Mammary epithelial cell (primary cell): ENCODE measurements around the gene WNT6.

Source experiments
- CTCF ChIP-seq, 2 donors: IDR thresholded peaks in 1 of 2; conservative IDR thresholded peaks in 1 of 2; 2 replicates each; pipeline ENCODE4 v1.5.1; 2011 to 2012; ENCODE audit warnings: inconsistent platforms in 2 of 2, low read length in 2 of 2, mild to moderate bottlenecking in 2 of 2, control low read depth in 1 of 2, low read depth in 1 of 2; ENCODE audit not compliant: insufficient read depth in 1 of 2; ENCODE audit errors: extremely low read depth in 1 of 2
- EZH2 ChIP-seq: IDR thresholded peaks from 2 replicates; pipeline ENCODE4 v1.6.1; 2012; ENCODE audit warnings: low read length, inconsistent platforms, borderline replicate concordance

DNA sequence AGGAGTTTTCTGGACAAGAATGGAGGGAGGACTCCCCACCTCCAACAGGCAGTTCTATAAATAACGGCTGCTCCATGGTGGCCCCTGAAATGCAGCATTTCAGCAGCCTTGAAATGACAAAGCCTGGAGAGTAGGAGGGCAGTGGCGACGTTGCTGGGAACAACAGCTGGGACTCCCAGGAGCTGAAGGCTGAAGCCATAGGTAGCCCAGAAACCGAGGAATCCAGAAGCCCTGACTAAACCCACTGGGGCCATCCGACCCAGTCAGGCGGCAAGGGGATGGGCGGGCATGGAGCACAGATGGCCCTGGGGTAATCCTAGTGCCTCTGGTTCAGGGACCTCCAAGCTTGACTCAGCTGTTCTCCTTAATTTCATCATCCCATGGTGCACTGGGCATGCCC lies 37.0 kb upstream of the WNT6 start:
- no peak for TF ChIP-seq CTCF (conservative IDR thresholded peaks at IDR 0.05 in 1 of 2, IDR thresholded peaks at IDR 0.05 in 1 of 2; ENCODE audit: extremely low read depth in 1 of 2, insufficient read depth in 1 of 2, low read depth in 1 of 2, low read length in 2 of 2)
- no peak for TF ChIP-seq EZH2
